SH-SY5Y (cell line): ENCODE measurements around the gene SFTA2.

Experiments
- GATA2 ChIP-seq: IDR thresholded peaks from 2 replicates; pipeline ENCODE4 v1.6.1; 2011; ENCODE audit warnings: mild to moderate bottlenecking, low read depth, low read length
- GATA3 ChIP-seq: IDR thresholded peaks from 2 replicates; pipeline ENCODE4 v1.6.1; 2011; ENCODE audit warnings: low read depth, mild to moderate bottlenecking, low read length, moderate library complexity

DNA sequence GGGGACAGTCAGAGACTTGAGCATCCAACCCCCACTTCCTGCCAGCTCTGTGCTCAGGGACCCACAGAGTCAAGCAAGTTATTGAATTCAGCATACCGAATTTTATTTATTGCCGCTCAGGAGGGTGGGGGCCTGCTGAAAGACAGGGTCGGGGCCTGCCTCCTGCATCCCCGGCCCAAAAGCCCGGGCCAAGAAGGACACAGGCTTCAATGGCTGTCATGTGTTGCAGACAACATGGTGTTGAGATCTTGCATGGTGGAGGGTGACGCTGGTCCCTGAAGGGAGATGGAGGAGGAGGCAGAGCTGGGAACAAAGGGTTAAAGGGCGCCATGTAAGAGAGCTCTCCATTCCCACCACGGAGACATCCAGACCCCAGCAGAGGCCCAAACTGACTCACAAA, 698 bp downstream of the SFTA2 start:
- TF ChIP-seq GATA3 = no peak
- no peak for TF ChIP-seq GATA2
